Activated CD8-positive, alpha-beta memory T cell treated with anti-CD3 and anti-CD28 coated beads for 1 hour (primary cell): Measurements from ENCODE around the gene MYORG.

Experiments used
- DNase-seq, 2 donors: peaks; one replicate each; pipeline ENCODE4 v3.0.0-alpha.2; 2020; ENCODE audit warnings: low read depth in 1 of 2; ENCODE audit errors: extremely low read depth in 1 of 2

The MYORG gene

GRCh38 chr9:34376596-34377403 lies at the start of gene MYORG:
TSS of gene MYORG (minus strand) at chr9:34376898. CDS start at chr9:34372943, 3,955 bp downstream.
- peak; percentile 91 for DNase-seq

DNA sequence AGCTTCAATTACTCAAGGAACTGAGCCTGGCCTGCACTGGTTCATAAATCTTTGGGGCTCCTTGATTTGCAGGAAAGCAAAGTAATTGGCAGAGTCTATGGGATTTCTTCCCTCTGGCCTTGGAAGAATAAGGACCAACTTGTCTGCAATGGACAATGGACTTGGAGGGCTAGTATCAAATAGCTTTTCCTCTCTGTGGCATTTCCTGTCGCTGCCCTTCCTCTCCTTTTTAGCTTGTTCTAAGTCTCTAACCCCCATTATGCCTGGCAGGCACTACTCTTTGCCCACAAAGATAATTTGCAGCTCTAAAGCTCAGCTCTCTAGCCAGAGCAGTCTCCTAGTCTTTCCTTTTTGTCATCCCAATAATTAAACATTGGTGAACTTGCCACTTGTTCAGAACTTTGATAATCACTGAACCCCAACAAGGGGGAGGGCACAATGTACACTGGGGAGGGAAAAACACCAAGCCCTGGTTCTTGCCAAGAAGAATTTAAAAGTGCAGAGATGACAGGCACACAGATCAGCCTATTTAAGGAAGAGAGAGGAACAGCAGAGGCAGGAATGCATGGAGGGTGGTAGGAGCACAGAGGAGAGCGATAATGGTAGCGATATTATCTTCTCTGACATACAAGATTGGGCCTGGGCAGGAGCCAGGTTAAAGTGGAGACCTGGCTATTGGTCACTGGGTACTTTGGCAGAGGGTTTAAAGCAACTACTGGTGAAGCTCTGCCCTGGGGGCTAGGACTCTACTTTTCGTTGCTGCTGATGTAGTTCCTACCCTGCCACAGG lies 43.2 kb upstream of the MYORG start:
- DNase-seq: no peak

DNA sequence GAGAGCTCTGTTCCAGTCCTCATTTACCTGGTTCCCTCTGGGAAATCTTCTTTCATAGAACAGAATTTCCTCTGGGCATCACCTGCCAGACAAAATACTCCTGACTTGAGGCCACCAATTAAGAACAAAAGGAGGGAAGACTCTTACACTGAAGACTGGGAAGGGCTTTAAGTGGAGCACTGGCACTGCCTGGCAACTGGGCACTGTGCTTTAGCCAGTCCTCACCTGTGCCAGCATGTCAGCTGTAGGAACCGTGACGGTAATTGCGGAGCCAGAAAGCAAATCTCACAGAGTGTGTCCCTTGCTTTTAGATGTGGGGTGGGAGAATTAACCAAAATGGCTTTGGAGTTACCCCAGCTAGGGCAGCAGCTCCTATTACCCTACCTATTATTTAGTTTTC lies 41.0 kb upstream of the MYORG start:
- no peak for DNase-seq

DNA sequence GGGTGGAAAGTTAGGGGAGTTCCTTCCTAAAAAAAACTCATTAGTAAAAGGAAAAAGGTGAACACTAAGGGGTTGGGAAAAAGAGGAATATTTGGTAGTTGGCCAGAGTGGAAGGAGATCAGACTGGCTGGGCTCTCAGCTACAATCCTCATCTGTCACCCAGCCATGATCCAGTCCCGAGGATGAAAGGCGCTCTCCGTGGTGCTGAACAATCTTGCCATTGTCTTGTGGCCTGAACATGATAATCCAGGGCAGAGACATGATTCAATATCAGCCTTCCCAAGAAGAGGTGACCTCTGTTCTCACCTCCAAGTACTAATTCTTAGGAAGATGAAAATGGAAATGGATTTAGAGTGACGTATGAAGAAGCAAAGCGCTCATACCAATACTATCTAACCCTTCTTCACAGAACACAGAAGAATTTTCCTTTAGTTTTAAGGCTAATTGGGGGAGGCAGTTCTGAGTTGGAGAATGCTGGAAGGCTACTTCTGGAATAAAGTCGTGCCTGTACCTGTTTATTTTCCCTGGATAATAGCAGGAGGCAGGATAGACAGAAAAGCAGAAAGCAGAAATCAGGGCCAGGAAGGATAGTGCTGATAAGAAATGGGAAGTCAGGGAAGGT lies 36.6 kb upstream of the MYORG start:
- DNase-seq: no peak

- DNase-seq: no peak
These were observed 35.6 kb upstream of the MYORG start for GRCh38 chr9:34412336-34412735.

GRCh38 chr9:34409154-34409553 lies 32.5 kb upstream of the MYORG start:
- DNase-seq: no peak

DNA sequence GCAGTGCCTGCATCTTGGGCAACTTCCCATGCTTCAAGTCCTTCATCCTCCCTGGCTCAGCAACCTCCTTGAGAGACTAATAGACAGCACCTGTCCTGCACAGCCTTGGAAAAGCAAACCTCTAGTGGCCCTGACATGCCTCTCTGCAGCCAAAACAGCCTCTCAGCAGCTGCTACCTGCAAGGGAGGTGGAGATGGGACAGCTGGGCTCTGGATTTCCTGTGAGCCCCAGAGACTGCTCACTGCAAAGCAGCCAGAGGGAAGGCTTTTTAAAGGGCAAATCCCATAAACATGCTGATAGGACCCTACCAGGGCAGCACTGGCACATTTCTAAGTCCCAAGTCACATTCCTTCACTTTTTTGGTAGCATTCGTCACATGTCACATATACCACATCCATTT lies 31.5 kb upstream of the MYORG start:
- DNase-seq: no peak

- no peak for DNase-seq
These were observed 29.5 kb upstream of the MYORG start for GRCh38 chr9:34406219-34406618.

DNA sequence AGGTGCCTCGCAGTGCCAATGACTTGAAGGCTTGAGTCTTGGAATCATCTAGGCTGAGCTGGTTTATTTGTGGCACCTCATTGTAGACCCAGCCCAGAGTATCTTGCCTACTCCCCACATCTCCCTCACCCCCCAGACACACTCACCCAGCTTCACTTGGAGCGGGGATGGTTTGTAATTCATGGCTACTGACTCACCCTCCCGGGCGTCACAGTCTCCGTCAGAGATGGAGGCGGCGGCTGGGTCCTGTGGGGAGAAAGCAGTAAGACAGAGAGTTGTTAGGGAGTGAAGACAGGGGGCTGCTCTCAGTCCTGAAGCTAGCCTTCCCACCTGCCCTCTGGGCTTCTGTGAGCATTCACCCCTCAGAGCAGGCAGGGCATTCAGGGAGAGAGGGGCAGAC lies 29.0 kb upstream of the MYORG start:
- DNase-seq: no peak

- DNase-seq: no peak
These were observed 27.1 kb upstream of the MYORG start for GRCh38 chr9:34403554-34404380.

DNA sequence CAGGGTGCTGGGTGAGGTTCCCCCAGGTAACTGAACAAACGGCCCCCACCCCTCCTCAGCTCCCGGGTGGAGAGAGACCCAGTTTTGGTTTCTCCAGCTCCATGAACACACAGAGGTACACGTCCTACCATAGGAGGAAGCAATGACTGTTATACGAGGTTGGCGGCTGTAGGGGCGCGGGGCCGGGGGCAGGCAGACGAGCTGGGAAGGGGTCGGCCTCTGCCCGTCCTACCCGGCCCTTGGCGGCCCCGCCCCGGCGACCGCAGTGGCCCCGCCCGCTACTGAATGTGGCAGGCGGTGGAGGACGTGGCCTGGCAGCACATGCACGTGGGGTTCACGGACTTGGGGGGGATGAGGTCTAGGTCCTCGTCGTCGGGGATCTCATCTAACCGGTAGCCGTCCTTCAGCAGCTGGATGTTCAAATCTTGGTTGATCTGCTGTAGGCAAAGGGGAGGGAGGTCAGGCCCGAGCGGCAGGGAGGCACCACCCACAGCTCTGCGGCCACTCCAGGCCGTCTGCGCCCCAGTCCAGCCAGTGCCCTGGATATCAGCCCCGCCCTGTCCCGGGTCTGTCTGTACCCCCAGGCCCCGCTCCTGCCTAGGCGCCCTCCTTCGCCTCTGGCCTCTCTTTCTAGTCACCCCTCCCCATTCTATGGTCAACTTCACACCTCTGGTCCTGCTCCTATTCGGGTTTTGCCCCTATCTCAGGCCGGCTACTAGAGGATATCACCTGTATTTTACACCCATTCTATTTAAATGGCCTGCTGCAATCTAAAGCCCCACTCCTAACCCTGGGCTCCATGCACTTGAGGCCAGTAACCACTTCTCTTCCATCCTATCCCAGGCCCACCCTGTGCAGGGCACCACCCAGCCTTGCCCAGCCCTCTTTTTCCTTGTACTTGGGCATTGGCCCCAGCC lies 24.2 kb upstream of the MYORG start:
- DNase-seq: no peak

DNA sequence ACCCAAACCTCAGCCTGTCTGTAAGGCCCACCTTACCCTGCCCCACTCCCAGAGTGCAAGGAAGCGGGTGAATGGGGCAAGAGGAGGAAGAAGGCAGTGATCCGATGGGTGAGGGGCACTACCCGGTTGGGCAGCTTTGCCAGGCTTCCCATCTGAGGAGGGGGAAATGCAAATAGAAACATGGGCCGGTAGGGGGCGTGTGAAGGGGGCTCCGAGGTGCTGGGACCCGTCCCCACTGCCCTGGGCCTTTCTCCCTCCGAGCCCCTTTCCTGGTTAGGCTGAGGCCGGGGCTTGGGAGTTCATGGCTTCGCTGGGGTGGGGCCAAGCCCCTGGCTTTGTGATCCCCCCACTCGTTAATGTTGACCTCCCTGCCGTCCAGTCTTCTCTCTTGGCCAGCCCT lies 23.6 kb upstream of the MYORG start:
- no peak for DNase-seq

DNA sequence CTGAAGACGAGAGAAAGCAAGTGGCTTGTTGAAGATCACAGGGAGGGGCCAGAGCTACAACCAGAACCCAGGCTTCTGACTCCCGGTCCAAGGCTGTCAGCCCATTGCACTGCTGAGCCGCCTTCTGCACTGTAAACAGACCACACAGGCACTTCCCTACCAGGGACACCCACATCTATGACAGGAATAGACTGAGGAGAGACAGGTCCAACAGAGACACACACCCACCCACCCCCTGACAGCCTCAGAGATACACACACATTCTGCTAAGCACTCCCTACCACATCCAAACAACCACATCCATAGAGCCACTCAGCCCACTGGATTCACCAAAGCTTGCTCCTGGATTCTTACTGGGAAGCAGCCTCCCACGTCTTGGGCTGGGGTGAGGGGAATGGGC lies 23.0 kb upstream of the MYORG start:
- DNase-seq: no peak

DNA sequence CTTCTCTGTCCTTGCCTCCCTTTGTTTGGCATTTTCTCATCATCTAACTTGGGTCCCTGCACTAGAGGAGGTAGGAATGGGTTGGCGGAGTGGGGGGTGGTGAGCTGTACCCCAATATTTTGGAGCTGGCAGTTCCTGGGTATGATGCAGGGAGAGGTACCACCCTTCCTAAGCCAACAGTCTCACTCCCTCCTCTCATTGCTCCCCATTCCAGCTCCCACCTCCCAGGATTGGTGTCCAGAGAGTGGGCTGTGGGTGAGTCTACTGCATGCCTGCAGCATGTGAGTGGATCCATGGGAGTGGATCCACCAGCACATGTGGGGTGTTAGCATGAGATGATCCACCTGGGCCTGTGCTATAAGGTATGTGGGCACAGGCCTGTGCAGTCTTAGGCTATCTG lies 22.2 kb upstream of the MYORG start:
- DNase-seq: no peak

DNA sequence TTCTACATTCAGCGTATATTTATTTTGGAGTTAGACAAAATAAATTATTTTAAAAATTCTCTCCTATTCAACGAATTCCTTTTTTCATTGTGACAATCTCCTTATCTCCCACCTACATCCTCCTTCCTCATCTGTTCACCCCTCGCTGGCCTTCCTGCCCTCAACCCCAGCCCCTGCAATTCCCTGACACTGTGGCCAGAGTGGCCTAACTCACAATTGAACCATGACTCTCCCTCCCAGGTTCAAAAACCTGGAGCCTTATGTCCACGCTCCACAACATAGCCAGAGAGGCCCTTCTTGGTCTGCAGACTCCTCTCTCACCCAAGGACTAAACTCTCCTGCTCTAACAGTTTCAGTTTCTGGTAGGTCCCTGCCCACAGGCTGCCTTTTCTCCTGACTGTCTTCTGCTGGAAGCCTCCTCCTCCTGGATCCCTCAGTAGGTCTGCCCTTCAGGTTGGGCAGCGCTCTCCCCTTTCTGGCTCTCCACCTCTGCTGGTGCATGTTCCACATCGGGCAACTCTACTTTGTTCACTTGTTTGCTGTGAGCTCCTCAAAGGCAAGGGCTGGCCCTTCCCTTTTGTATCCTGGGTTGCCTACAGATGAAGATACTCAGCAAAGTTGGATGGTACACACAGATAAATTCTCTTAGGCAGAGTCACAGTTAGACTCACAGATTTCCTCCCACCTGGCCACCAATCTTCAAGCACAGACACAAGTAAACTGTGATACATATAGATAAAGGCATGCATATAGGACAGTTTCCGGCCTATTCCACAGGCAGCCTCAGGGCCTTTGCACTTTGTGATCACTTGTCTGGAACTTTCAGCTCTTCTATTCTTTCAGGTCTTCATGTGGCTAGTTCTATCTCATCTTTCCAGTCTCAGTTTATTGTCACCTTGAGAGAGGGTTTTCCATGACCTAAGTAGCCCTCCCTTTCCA lies 19.8 kb upstream of the MYORG start:
- no peak for DNase-seq

DNA sequence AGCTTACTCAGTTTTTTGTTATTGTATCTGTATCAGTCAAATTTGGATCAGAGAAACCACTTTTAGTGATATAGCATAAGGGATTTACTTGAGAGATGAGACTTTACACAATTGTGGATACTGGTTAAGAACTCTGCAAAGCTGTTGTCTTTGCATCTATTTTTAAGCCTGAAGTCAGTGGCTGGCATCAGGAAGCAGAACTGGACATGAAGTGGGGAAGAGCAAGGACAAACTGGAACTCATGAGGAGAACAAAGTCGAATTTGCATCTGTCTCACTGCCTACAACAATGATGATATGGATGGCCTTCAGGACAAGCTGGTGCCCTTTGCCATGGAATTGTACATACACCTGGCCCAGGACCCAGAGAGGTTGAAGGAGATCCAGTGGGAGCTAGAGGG lies 15.8 kb upstream of the MYORG start:
- DNase-seq: no peak

GRCh38 chr9:34387239-34387638 lies 10.5 kb upstream of the MYORG start:
- DNase-seq: no peak

- no peak for DNase-seq
These were observed 10.0 kb upstream of the MYORG start for GRCh38 chr9:34386656-34387055.
